GM12878 (cell line): ENCODE data around the gene HK1. TPM values are rescaled to one million over a fixed set of nuclear protein-coding genes. Genes with fewer than 3 reads are reported as not detected.

Experiments used
- ATAC-seq: fragments of 200-7000 bp; cut with Tn5 transposase; 3 replicates; pipeline ENCODE4 v1.9.1; 2020; ENCODE audit warnings: mild to moderate bottlenecking, moderate library complexity
- BruUV-seq: library from RNA; stranded (reverse); fragments of 400-500 nt; replicated peaks from 2 replicates; lab custom pipeline; 2021; lab: Mats Ljungman, UMichigan
- CTCF ChIA-PET: fragments of 300-600 bp; sonication (Branson Sonifier 250); formaldehyde crosslinking; extraction: SDS; loops from one replicate; lab custom pipeline; 2021; ENCODE audit warnings: inconsistent platforms; lab: Yijun Ruan, JAX
- POLR2A ChIA-PET: fragments of 350-600 bp; formaldehyde crosslinking; extraction: SDS; loops from one replicate; lab custom pipeline; 2021; ENCODE audit warnings: inconsistent platforms; lab: Charles Lee
- RAD21 ChIA-PET: fragments of 300-600 bp; sonication (Branson Sonifier 250); formaldehyde crosslinking; loops from one replicate; lab custom pipeline; 2023; ENCODE audit warnings: antibody characterized with exemption; ENCODE audit not compliant: unreplicated experiment; lab: Charles Lee
- SMC1A ChIA-PET: fragments of 300-600 bp; sonication (Branson Sonifier 250); formaldehyde crosslinking; loops from one replicate; lab custom pipeline; 2023; ENCODE audit not compliant: unreplicated experiment, uncharacterized antibody; lab: Charles Lee
- DNase-seq: peaks from one replicate; pipeline ENCODE4 v3.0.0-alpha.2; 2011; ENCODE audit warnings: low read depth, low spot score
- FAIRE-seq: peaks from 3 replicates; lab custom pipeline; 2011; peaks lifted over from hg19 to GRCh38; lab: Jason Lieb, UNC
- H2AFZ ChIP-seq: 2 replicates; pipeline ENCODE4 v1.6.0; 2011; ENCODE audit warnings: low read depth, low read length, control low read depth; ENCODE audit not compliant: control insufficient read depth
- H3K27ac ChIP-seq: 2 replicates; pipeline ENCODE4 v1.5.1; 2011; ENCODE audit warnings: control low read depth; ENCODE audit not compliant: control insufficient read depth, insufficient read depth
- H3K27me3 ChIP-seq, 2 experiments: replicated peaks in 1 of 2; 2 replicates each; pipeline versions ENCODE4 v1.6.0 to v1.6.1; 2011; ENCODE audit warnings: low read length in 1 of 2; ENCODE audit not compliant: control insufficient read depth in 2 of 2, insufficient read depth in 2 of 2
- H3K36me3 ChIP-seq, 2 experiments: 2 replicates each; pipeline ENCODE4 v1.5.1; 2011; ENCODE audit warnings: low read length in 1 of 2; ENCODE audit not compliant: control insufficient read depth in 2 of 2, insufficient read depth in 2 of 2
- H3K4me1 ChIP-seq: 2 replicates; pipeline ENCODE4 v1.6.1; 2011; ENCODE audit warnings: mild to moderate bottlenecking, low read length, moderate library complexity, mixed read lengths; ENCODE audit not compliant: control insufficient read depth, insufficient read depth
- H3K4me2 ChIP-seq: 2 replicates; pipeline ENCODE4 v1.6.0; 2011; ENCODE audit warnings: control low read depth; ENCODE audit not compliant: control insufficient read depth, insufficient read depth
- H3K4me3 ChIP-seq: fragments of 200-600 bp; sonication (generic); 2 replicates; pipeline ENCODE4 v1.5.1; 2016
- H3K79me2 ChIP-seq: 2 replicates; pipeline ENCODE4 v1.6.0; 2011; ENCODE audit warnings: low read length; ENCODE audit not compliant: control insufficient read depth, insufficient read depth
- H3K9ac ChIP-seq: 2 replicates; pipeline ENCODE4 v1.8.0; 2011; ENCODE audit warnings: low read length, control low read depth, mixed read lengths; ENCODE audit not compliant: control insufficient read depth, insufficient read depth
- H3K9me3 ChIP-seq: replicated peaks from 3 replicates; pipeline ENCODE4 v1.5.1; 2011; ENCODE audit warnings: mild to moderate bottlenecking, low read length; ENCODE audit not compliant: control insufficient read depth, insufficient read depth
- H4K20me1 ChIP-seq: 2 replicates; pipeline ENCODE4 v1.6.0; 2011; ENCODE audit not compliant: control insufficient read depth, insufficient read depth
- ATF7 ChIP-seq: fragments of 450-650 bp; IDR thresholded peaks from 2 replicates; pipeline ENCODE4 v1.6.1; 2016; ENCODE audit warnings: low read depth, mild to moderate bottlenecking
- BCL11A ChIP-seq: IDR thresholded peaks from 2 replicates; pipeline ENCODE4 v1.6.1; 2011; ENCODE audit warnings: low read depth, low read length
- FOXM1 ChIP-seq: IDR thresholded peaks from 2 replicates; pipeline ENCODE4 v1.6.1; 2012; ENCODE audit warnings: low read depth, mild to moderate bottlenecking, inconsistent platforms, low read length, moderate library complexity
- HDAC6 ChIP-seq: fragments of 200-600 bp; sonication (generic); IDR thresholded peaks from one replicate; pipeline ENCODE4 v1.8.0; 2017; ENCODE audit warnings: antibody characterized with exemption; ENCODE audit not compliant: unreplicated experiment
- KAT2A ChIP-seq: conservative IDR thresholded peaks from 2 replicates; pipeline ENCODE4 v1.6.1; 2011; ENCODE audit warnings: low read depth, low read length; ENCODE audit not compliant: control insufficient read depth
- NR2F1 ChIP-seq: fragments of 450-650 bp; conservative IDR thresholded peaks from 2 replicates; pipeline ENCODE4 v1.6.1; 2017; ENCODE audit warnings: mild to moderate bottlenecking
- SMARCA5 ChIP-seq: fragments of 450-650 bp; IDR thresholded peaks from 2 replicates; pipeline ENCODE4 v1.6.1; 2017; ENCODE audit warnings: mild to moderate bottlenecking
- TARDBP ChIP-seq: IDR thresholded peaks from 2 replicates; pipeline ENCODE4 v1.6.1; 2016; ENCODE audit warnings: borderline replicate concordance
- WGBS: methylation state at CpG from one replicate; pipeline ENCODE4 v1.1.6; 2016; ENCODE audit warnings: low lambda C conversion rate; ENCODE audit not compliant: insufficient replicate concordance, insufficient coverage; ENCODE audit errors: missing lambda C conversion rate; 5-methylcytosine and 5-hydroxymethylcytosine counted together
- in situ Hi-C: fragments of 300-500 bp; cut with MboI; formaldehyde crosslinking; loops from 9 replicates; pipeline ENCODE4 v1.14.3; 2018; ENCODE audit warnings: mixed read lengths
- intact Hi-C: fragments of 100-400 bp; cut with micrococcal nuclease; formaldehyde crosslinking; loops from one replicate; pipeline ENCODE4 v1.14.2; 2022; ENCODE audit not compliant: unreplicated experiment
- polyA plus RNA-seq, 11 experiments: library from polyadenylated mRNA; depleted of rRNA in 4 of 11; unstranded in 6 of 11; stranded (reverse) in 5 of 11; fragments of >200 nt; fragmentation: Nextera tagmentation in 4 of 11; fragmentation: Illumina TruSeq in 1 of 11; extraction: Ambion mirVana in 4 of 11; extraction: Trizol in 1 of 11; gene quantifications; 1 replicate in 1 of 11; 2 replicates in 10 of 11; pipeline versions ENCODE4 v1.2.1 to v1.2.3, GENCODE V29; 2011 to 2016; ENCODE audit warnings: inconsistent platforms in 2 of 11, missing spikeins in 2 of 11, low read depth in 1 of 11
- total RNA-seq, 4 experiments: library from RNA; depleted of rRNA in 3 of 4; stranded (reverse); fragments of >200 nt in 3 of 4; fragmentation: Illumina TruSeq in 1 of 4; extraction: Trizol in 1 of 4; gene quantifications; 2 replicates each; pipeline versions ENCODE4 v1.2.1 to v1.2.3, GENCODE V29; 2013 to 2021
- TF ChIP-seq, protein P1 (sequence below): fragments of 450-650 bp; formaldehyde crosslinking; IDR thresholded peaks from 2 replicates; pipeline ENCODE4 v1.5.0; 2022; ENCODE audit warnings: mild to moderate bottlenecking, missing genetic modification characterization

The HK1 gene
- total and polyA plus RNA-seq, 10 of the 15 experiments (the other 5 are each of a cell fraction or from before 2014, with no cell fraction given): 3.4 to 77.3 (median 46.6) TPM

- intact Hi-C loops: no loop called here
- Histone ChIP-seq H3K79me2 (no peaks in the 10 kb centered on the region), H3K27me3 (no peaks in the 10 kb centered on the region; a peak in 2 of 4 replicates), H3K27ac (no peak overlapping the region), H4K20me1 (no peaks in the 10 kb centered on the region), H3K4me2 (no peak overlapping the region), H3K36me3 (no peaks in the 10 kb centered on the region), H3K4me3 (no peak overlapping the region), H3K4me1 (peaks cover 2% of the 10 kb centered on the region; the same call in 1 of the 2 replicates), H3K9me3 (no peaks in the 10 kb centered on the region), H2AFZ (no peak overlapping the region), H3K9ac (no peak overlapping the region)
- ChIA-PET CTCF (interaction anchor here (0.6 to 0.7 kb wide), 2 partner anchors 75 to 176 kb away, joined by 3 read pairs; no protein-coding TSS in a partner anchor), POLR2A (no interaction called here), RAD21 (no interaction called here), SMC1A (no interaction called here)
- no TSS peak for BruUV-seq
- no peak for TF ChIP-seq BCL11A
- no peak for TF ChIP-seq ATF7
- TF ChIP-seq NR2F1: no peak
- TF ChIP-seq, protein P1, sequence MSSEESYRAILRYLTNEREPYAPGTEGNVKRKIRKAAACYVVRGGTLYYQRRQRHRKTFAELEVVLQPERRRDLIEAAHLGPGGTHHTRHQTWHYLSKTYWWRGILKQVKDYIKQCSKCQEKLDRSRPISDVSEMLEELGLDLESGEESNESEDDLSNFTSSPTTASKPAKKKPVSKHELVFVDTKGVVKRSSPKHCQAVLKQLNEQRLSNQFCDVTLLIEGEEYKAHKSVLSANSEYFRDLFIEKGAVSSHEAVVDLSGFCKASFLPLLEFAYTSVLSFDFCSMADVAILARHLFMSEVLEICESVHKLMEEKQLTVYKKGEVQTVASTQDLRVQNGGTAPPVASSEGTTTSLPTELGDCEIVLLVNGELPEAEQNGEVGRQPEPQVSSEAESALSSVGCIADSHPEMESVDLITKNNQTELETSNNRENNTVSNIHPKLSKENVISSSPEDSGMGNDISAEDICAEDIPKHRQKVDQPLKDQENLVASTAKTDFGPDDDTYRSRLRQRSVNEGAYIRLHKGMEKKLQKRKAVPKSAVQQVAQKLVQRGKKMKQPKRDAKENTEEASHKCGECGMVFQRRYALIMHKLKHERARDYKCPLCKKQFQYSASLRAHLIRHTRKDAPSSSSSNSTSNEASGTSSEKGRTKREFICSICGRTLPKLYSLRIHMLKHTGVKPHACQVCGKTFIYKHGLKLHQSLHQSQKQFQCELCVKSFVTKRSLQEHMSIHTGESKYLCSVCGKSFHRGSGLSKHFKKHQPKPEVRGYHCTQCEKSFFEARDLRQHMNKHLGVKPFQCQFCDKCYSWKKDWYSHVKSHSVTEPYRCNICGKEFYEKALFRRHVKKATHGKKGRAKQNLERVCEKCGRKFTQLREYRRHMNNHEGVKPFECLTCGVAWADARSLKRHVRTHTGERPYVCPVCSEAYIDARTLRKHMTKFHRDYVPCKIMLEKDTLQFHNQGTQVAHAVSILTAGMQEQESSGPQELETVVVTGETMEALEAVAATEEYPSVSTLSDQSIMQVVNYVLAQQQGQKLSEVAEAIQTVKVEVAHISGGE: no peak
- TF ChIP-seq FOXM1: no peak
- no peak for TF ChIP-seq SMARCA5
- TF ChIP-seq KAT2A: no peak
- no peak for TF ChIP-seq HDAC6
- no peak for TF ChIP-seq TARDBP
- no peak for DNase-seq
- in situ Hi-C loops: loop anchor here (10.0 kb wide), 1 partner anchor 220 kb away; the partner anchor contains the start of gene FAM241B
- WGBS: 50% methylated on average over 13 of the region's 13 CpGs
- no peak for FAIRE-seq
- no peak for ATAC-seq
These were observed 136.8 kb downstream of the HK1 start for GRCh38 chr10:69415049-69415448.
